ENCODE measurements around the gene TRAM2.

DNA sequence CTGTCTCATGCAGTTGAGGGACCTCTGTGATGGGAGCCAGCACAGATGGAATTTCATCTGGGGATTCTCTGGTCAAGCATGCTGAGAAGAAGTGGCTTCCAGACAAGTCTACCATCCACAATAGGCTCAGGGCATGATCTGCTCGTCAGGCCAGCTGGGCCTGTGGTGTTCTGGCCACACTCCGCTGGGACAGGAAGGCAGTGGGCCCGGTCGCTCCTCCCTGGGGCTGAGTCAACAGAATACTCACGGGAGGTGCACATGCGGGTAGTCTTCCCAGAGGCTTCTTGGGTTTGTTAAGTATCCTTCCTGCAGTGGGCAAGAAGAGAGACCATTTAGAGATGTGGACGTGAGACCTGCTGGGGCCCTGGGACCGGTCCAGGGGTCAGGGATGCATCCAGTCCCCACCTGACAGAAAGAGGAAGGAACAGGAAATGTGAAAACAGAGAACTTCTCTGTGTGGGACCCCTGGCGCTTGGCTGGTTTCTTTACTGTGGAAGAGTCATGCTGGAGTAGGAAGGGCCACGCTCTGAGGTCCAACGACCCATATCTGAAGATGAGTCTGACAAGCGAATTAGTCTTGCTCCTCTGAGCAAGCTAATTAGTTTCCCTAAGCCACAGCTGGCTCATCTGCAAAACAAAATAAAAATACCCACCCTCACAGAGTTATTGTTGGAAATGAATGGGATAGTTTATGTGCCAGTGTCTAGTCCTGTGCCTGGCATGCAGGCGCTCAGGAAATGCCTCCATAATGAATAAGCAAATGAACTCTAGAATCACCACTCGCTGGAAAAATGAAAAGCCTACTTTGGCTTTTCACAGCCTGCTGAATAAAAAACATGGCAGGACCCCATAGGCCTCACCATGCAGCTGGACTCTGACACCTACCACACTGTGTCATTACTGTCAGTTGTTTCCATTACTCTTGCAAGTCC lies 67.3 kb downstream of the TRAM2 start:
- TF ChIP-seq POLR2AphosphoS5 (IDR thresholded peaks at IDR 0.05) (no peak), POLR2A (IDR thresholded peaks at IDR 0.05) (no peak)
